Parathyroid adenoma (tissue), 2 donors: ENCODE results near the gene FADS1.

Experiments
- H2AFZ ChIP-seq: fragments of 300-600 bp; sonication (generic); one replicate; pipeline ENCODE4 v1.7.0; 2017; ENCODE audit warnings: antibody characterized with exemption, mild to moderate bottlenecking
- H3K27ac ChIP-seq: fragments of 300-600 bp; sonication (generic); one replicate; pipeline ENCODE4 v1.7.0; 2017
- H3K27me3 ChIP-seq: fragments of 300-600 bp; sonication (generic); one replicate; pipeline ENCODE4 v1.7.0; 2017; ENCODE audit warnings: low read length; ENCODE audit not compliant: control insufficient read depth, insufficient read depth
- H3K36me3 ChIP-seq: fragments of 300-600 bp; sonication (generic); one replicate; pipeline ENCODE4 v1.7.0; 2017; ENCODE audit warnings: low read length; ENCODE audit not compliant: control insufficient read depth, insufficient read depth
- H3K4me1 ChIP-seq: fragments of 300-600 bp; sonication (generic); one replicate; pipeline ENCODE4 v1.7.0; 2017; ENCODE audit warnings: control low read depth
- H3K4me2 ChIP-seq: fragments of 300-600 bp; sonication (generic); one replicate; pipeline ENCODE4 v1.7.0; 2017; ENCODE audit warnings: low read length
- H3K4me3 ChIP-seq: fragments of 300-600 bp; sonication (generic); one replicate; pipeline ENCODE4 v1.7.0; 2017; ENCODE audit warnings: low read depth, low read length
- H3K79me2 ChIP-seq: fragments of 300-600 bp; sonication (generic); one replicate; pipeline ENCODE4 v1.7.0; 2017; ENCODE audit warnings: control low read depth
- H3K9ac ChIP-seq: fragments of 300-600 bp; sonication (generic); one replicate; pipeline ENCODE4 v1.7.0; 2017; ENCODE audit warnings: mild to moderate bottlenecking
- H3K9me3 ChIP-seq: fragments of 300-600 bp; sonication (generic); one replicate; pipeline ENCODE4 v1.7.0; 2017; ENCODE audit warnings: low read length; ENCODE audit not compliant: control insufficient read depth
- TF ChIP-seq, protein P1 (sequence below): fragments of 300-600 bp; sonication (generic); IDR thresholded peaks from one replicate; pipeline ENCODE4 v1.7.0; 2017; ENCODE audit warnings: antibody characterized with exemption, mild to moderate bottlenecking
- donor health status: primary hyperparathyroidism.

The FADS1 gene

DNA sequence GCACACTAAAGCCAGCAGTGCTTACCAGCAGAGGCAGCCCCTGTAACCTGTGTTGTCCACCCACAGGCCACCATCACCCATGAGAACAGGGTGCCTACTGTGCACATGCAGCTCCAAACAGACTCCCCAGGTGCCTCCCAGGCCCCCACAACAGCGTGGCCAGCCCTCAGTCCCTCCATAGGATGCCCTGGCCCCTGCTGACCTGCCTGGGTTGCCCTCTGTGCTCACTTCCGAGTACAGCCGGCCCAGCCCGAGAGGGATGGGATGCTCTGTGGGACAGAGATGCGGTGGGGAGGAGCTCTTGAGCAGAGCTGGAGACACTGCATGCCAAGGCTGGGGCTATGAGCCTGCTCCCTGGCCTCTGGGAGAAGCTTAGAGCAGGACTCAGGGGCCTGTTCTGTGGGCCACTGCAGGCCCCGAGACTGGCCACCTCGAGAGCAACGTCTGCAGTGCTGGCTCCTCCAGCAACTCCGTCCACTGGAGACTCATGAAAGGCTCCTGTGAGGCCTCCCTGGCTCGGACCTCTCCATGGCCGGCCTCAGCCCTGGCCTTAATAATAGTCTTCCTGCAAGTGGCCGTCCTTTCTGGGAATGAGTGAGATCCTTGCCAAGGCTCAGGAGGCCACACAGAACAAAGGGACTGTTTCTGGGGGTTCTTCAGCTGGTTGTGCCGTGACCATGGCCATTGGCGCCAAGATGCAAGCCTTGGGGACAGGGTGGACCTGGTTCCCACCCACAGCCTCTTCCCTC lies 38.3 kb upstream of the FADS1 start:
- Histone ChIP-seq H3K79me2 (no peaks in the 10 kb centered on the region), H3K4me2 (no peak overlapping the region), H2AFZ (no peak overlapping the region), H3K4me3 (no peak overlapping the region), H3K9ac (no peak overlapping the region), H3K27me3 (no peaks in the 10 kb centered on the region), H3K9me3 (no peaks in the 10 kb centered on the region), H3K4me1 (no peaks in the 10 kb centered on the region), H3K27ac (no peak overlapping the region), H3K36me3 (no peaks in the 10 kb centered on the region)
- TF ChIP-seq, protein P1, sequence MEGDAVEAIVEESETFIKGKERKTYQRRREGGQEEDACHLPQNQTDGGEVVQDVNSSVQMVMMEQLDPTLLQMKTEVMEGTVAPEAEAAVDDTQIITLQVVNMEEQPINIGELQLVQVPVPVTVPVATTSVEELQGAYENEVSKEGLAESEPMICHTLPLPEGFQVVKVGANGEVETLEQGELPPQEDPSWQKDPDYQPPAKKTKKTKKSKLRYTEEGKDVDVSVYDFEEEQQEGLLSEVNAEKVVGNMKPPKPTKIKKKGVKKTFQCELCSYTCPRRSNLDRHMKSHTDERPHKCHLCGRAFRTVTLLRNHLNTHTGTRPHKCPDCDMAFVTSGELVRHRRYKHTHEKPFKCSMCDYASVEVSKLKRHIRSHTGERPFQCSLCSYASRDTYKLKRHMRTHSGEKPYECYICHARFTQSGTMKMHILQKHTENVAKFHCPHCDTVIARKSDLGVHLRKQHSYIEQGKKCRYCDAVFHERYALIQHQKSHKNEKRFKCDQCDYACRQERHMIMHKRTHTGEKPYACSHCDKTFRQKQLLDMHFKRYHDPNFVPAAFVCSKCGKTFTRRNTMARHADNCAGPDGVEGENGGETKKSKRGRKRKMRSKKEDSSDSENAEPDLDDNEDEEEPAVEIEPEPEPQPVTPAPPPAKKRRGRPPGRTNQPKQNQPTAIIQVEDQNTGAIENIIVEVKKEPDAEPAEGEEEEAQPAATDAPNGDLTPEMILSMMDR, result no peak

DNA sequence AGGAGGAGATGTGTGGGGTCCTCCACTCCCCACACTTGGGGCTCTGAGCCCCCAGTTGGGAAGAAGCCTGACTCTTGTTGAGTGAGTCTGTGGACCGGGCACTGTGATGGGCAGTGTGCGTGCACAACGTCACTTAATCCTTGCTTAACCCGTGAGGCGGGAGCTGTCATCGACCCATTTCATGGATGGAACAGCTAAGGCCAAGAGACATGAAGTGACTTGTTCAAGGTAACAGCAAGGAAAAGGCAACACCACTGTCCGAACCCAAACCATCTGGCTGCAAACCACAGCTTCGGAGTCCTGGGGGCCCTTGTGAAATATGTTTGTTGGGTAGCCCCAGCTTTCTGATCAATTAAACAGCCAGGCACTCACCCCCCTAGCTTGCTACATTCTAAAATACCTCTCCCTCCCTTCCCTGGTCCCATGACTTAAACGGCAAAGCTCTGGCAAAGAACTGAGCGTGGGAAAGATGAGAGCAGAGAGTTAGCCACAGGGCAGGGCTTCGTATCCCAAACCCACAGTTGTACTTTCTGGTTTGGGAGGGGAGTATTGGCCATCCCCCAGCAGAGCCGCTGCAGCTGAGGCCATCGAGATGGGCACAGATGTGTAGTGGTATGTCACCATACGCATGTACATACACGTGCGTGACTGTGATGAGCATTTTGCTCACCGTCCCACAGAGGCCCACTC lies 37.5 kb upstream of the FADS1 start:
- no peak overlapping the region for H3K4me2 ChIP-seq
- H3K36me3 ChIP-seq, result no peaks in the 10 kb centered on the region
- H3K4me3 ChIP-seq, result no peak overlapping the region
- no peak overlapping the region for H3K27ac ChIP-seq
- no peak overlapping the region for H3K9ac ChIP-seq
- TF ChIP-seq, protein P1, result no peak
- no peak overlapping the region for H2AFZ ChIP-seq
- no peaks in the 10 kb centered on the region for H3K4me1 ChIP-seq
- H3K79me2 ChIP-seq, result no peaks in the 10 kb centered on the region
- no peaks in the 10 kb centered on the region for H3K9me3 ChIP-seq
- H3K27me3 ChIP-seq, result no peaks in the 10 kb centered on the region

DNA sequence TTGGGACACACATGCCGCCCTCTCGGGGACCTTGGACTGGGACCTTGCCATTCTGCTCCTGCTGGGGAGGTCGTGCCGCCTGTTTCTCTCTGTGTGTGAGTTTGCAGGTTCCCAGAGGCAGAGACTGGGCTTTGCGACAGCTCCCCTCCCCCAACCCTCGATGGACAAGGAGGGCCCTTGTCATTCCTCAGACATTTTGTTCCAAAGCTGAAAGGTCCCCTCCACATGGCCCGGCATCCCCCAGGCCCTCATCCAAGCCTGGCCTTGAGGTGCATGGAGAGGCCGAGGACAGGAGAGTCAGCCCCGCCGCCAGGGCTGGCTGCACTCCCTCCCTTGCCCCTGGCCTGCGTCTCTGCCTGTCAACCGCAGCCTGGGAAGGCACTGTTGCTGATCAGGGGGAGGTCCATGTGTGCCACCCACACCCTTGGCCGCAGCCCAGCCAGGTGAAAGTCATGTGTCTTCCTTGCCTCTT lies 36.9 kb upstream of the FADS1 start:
- no peaks in the 10 kb centered on the region for H3K4me1 ChIP-seq
- no peak overlapping the region for H2AFZ ChIP-seq
- H3K4me2 ChIP-seq, result no peak overlapping the region
- H3K36me3 ChIP-seq, result no peaks in the 10 kb centered on the region
- H3K9ac ChIP-seq, result no peak overlapping the region
- no peaks in the 10 kb centered on the region for H3K27me3 ChIP-seq
- H3K4me3 ChIP-seq, result no peak overlapping the region
- no peaks in the 10 kb centered on the region for H3K79me2 ChIP-seq
- H3K27ac ChIP-seq, result no peak overlapping the region
- H3K9me3 ChIP-seq, result no peaks in the 10 kb centered on the region
- TF ChIP-seq, protein P1, result no peak

DNA sequence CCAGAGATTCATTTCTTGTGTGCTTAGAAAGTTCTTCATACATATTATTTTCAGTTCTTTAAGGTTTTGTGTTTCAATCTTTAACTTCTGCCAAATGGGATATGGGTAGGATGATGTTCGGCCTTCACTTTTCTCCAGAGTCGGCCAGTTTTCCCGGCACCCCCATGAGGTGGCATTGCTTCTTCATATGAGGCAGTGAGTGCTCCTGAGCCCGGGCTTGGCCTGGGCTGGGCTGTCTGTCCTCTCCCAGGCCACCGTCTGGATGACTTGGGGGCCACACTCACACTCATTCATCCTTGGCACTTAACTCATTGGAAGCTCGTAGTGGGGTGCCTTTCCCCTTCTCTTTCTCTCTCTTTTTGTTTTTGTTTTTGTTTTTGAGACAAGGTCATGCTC lies 35.1 kb upstream of the FADS1 start:
- Histone ChIP-seq H3K27me3 (no peaks in the 10 kb centered on the region), H3K36me3 (no peaks in the 10 kb centered on the region), H3K4me2 (no peak overlapping the region), H2AFZ (no peak overlapping the region), H3K4me3 (no peak overlapping the region), H3K27ac (no peak overlapping the region), H3K9me3 (no peaks in the 10 kb centered on the region), H3K9ac (no peak overlapping the region), H3K79me2 (no peaks in the 10 kb centered on the region), H3K4me1 (no peaks in the 10 kb centered on the region)
- TF ChIP-seq, protein P1, result no peak
